Urinary bladder (tissue), 4 donors: ENCODE data around the gene UBE2QL1. TPM values are rescaled to one million over a fixed set of nuclear protein-coding genes. Genes with fewer than 3 reads are reported as not detected.

ENCODE experiments used
- DNase-seq: peaks from one replicate; pipeline ENCODE4 v3.0.0-alpha.2; 2015; ENCODE audit errors: extremely low spot score
- H3K27ac ChIP-seq: one replicate; pipeline ENCODE4 v1.5.1; 2013; ENCODE audit warnings: low read depth, mild to moderate bottlenecking, moderate library complexity
- H3K36me3 ChIP-seq: one replicate; pipeline ENCODE4 v1.6.1; 2013; ENCODE audit warnings: mild to moderate bottlenecking, moderate library complexity; ENCODE audit not compliant: insufficient read depth
- H3K4me1 ChIP-seq: one replicate; pipeline ENCODE4 v1.6.1; 2013; ENCODE audit warnings: mild to moderate bottlenecking, moderate library complexity; ENCODE audit not compliant: insufficient read depth
- H3K4me3 ChIP-seq: one replicate; pipeline ENCODE4 v1.5.1; 2013; ENCODE audit warnings: low read depth, low read length
- WGBS: extraction: QIAGEN DNeasy Blood & Tissue Kit; methylation state at CpG from one replicate; pipeline ENCODE4 v1.1.7; 2013; 5-methylcytosine and 5-hydroxymethylcytosine counted together
- polyA plus RNA-seq: library from polyadenylated mRNA; stranded (reverse); fragments of 200-250 nt; gene quantifications from one replicate; pipeline ENCODE4 v1.2.3, GENCODE V29; 2013
- total RNA-seq: library from RNA; depleted of rRNA; stranded (reverse); fragments of >200 nt; gene quantifications from one replicate; pipeline ENCODE4 v1.2.3, GENCODE V29; 2014
- donor health status: healthy with polysubstance abuse.
- donor health status: healthy.

Gene UBE2QL1
- total and polyA plus RNA-seq, 2 donors = 0.46 to 0.48 TPM

DNA sequence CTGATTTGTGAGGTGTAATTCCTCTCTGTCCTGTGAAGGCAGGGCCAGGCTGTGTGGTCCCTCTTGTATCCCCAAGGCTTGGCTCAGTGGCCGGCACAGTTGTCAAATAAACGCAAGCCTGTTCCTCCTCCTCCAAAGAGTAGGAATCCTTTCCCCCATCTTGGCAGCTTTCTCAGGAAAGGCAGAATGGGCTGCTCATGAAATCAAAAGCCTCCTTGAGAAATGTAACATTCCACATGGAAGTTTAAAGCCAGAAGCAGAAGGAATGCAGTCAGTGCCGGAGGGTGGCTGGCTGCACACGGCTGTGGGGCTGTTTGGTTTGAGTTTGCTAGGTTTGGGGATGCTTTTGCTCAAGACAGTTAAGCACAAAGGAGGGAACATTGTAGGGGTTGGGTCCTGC is 35.8 kb upstream of the UBE2QL1 start:
- Histone ChIP-seq H3K36me3 (no peaks in the 10 kb centered on the region), H3K4me1 (no peaks in the 10 kb centered on the region), H3K4me3 (no peak overlapping the region), H3K27ac (no peak overlapping the region)
- 39% methylated on average over 4 of the region's 4 CpGs for WGBS
- DNase-seq = no peak

DNA sequence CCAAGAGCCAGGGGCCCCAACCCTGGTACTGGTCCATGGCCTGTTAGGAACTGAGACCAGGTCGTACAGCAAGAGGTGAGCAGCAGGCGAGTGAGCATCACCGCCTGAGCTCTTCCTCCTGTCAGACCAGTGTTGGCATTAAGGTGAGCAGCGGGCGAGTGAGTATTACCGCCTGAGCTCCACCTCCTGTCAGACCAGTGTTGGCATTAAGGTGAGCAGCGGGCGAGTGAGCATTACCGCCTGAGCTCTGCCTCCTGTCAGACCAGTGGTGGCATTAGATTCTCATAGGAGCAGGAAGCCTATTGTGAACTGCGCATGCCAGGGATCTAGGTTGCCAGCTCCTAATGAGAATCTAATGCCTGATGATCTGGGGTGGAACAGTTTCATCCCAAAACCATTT is 31.0 kb upstream of the UBE2QL1 start:
- no peak for DNase-seq
- H3K36me3 ChIP-seq = no peaks in the 10 kb centered on the region
- no peak overlapping the region for H3K4me3 ChIP-seq
- 93% methylated on average over 10 of the region's 10 CpGs for WGBS
- no peak overlapping the region for H3K27ac ChIP-seq
- H3K4me1 ChIP-seq = no peaks in the 10 kb centered on the region

DNA sequence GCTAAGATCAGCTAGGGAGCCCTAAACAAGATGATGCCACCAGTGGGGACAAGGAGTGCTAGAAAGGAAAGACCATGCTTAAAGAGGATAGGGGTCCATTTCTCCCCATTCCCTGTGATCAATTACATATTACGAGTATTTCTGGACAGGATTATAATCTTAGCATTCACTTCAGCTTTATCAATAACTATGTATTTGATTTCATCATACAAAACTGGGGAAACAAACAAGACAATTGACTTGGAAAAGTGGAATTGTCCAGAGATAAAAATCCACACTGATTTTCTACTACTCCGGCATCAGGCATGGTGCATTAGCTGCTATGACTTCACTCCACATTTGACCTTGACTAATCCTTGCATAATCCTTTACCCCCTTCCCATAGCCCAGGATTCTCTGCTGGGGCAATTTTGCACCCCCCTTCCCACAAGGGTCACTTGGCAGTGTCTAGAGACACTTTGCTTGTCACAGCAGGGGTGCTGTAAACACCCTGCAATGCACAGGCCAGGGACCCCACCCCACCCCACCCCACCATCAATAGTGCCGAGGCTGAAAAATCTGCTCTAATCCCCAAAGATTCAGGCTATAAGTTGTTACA is 29.9 kb upstream of the UBE2QL1 start:
- no peak for DNase-seq
- Histone ChIP-seq H3K36me3 (no peaks in the 10 kb centered on the region), H3K27ac (no peak overlapping the region), H3K4me3 (no peak overlapping the region), H3K4me1 (no peaks in the 10 kb centered on the region)
- 66% methylated on average over 3 of the region's 3 CpGs for WGBS

DNA sequence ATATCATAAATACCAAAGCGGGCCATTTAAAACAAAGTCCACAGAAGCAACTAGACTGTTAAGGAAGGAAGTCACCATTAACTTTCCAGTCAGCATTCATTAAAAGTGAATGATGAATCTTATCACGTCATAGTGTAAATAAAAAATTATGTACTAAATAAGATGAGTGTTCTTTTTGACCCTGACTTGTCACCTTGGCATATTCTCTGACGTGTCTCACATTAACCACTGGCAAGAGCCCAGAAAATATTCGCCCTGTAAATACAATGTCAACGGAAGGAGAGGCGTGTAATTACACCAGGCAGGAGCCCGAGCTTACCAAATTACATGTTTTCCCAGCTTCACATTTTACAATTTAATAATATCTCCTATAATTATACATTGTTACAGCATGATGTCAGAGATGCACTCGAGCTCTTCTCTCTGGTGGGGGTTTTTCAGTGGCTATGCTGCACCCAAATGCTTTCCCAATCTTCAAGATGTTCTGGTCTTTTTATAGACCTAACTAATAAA is 29.3 kb upstream of the UBE2QL1 start:
- H3K4me1 ChIP-seq = no peaks in the 10 kb centered on the region
- WGBS = 37% methylated on average over 8 of the region's 8 CpGs
- no peaks in the 10 kb centered on the region for H3K36me3 ChIP-seq
- DNase-seq = no peak
- no peak overlapping the region for H3K4me3 ChIP-seq
- H3K27ac ChIP-seq = no peak overlapping the region

DNA sequence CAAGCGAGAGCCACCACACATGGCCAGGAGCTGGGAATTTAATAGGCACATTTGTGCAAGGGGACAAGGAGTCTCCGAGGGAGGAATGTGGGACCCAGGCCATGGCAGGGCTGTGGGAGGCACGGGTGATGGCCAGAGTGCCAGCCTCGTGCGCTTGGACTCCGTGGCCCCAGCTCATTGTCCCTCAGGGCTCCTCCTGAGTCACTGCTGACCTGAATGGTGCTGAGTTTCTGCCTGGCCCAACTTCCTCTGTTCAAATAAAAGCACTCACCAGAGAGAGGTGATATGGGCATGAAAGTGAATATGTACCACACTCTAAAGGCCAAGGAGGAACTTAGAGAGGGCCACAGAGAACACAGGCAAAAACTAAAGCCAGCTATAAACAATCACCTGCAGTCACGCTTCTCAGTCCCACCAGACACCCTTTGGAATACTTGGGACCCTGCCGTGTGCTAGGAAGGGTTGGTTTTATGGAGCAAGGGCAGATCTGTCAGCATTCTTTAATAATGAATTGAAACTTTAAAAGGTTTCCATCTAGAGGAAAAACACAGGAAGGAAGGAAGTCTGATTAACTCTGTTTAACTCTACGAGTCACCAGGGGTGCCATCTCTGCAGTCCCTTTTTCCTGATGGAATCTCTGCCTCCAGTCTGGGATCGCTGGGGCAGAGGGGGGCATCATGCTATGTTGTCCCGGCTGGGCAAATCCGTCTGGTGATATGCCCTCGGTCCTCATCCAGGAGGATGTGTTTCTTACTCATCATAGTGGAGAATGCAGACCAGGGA is 25.1 kb upstream of the UBE2QL1 start:
- no peak overlapping the region for H3K27ac ChIP-seq
- H3K4me3 ChIP-seq = no peak overlapping the region
- no peaks in the 10 kb centered on the region for H3K36me3 ChIP-seq
- H3K4me1 ChIP-seq = no peaks in the 10 kb centered on the region
- no peak for DNase-seq
- 75% methylated on average over 13 of the region's 13 CpGs for WGBS

DNA sequence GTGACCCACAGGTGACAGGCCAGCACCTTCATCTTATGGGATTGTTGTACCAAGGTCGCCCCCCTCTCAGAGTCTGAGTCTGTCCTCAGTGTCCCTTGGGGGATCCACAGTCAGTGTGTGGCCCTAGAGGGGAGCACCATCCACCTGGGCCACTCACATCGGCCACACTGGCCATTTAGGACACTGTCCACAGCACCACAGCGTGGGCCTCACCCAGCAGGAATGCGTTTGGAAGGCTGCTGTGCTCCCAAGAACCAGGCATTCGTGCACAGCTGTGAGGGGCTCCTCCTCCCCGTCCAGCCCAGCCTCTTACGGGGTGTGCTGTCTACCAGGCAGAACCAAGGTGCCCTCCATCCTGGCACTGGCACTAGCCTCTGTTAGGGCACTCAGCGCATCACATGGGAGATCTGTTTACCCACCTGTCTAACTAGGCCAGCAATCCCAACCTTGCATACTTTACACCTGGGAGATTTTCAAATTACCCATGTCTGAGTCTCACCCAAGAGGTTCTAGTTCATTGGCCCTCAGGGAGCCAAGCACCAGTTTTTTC is 24.5 kb upstream of the UBE2QL1 start:
- Histone ChIP-seq H3K4me1 (no peaks in the 10 kb centered on the region), H3K36me3 (no peaks in the 10 kb centered on the region), H3K4me3 (no peak overlapping the region), H3K27ac (no peak overlapping the region)
- WGBS = 75% methylated on average over 8 of the region's 8 CpGs
- DNase-seq = no peak

DNA sequence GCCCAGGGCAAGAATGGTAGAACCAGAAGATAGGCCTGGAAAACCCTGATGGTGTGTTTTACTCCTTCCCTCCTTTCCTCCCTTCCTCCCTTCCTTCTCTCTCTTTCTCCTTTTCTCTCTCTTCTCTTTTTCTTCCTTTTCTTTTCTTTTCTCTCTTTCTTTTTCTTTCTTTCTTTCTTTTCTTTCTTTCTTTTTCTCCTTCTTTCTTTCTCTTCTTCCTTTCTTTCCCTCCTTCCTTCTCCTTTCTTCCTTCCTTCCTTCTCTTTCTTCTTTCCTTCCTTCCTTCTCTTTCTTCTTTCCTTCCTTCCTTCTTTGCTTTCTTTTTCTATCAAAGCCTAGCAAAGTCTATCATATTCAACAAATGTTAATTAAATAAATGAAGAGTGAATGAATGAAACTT is 24.0 kb upstream of the UBE2QL1 start:
- Histone ChIP-seq H3K36me3 (no peaks in the 10 kb centered on the region), H3K4me1 (no peaks in the 10 kb centered on the region), H3K27ac (no peak overlapping the region), H3K4me3 (no peak overlapping the region)
- DNase-seq = no peak

DNA sequence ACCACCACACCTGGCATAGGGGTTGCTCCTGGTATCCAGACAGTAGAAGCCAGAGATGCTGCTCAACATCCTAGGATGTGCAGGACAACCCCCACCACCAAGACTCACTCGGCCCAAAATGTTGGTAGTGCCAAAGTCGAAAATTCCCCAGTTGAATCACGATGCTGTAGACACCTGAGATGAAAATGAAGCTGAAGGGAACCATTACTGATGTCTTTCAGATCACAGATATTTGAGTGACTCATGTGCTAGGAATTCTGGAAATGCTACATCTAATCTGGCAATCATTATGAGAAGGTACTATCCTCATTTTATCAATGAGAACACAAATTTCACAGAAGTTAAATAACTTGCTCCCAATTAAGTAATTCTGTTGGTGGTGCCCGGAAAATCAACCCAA is 21.0 kb upstream of the UBE2QL1 start:
- no peak for DNase-seq
- Histone ChIP-seq H3K36me3 (no peaks in the 10 kb centered on the region), H3K27ac (no peak overlapping the region), H3K4me1 (no peaks in the 10 kb centered on the region), H3K4me3 (no peak overlapping the region)
- WGBS = 81% methylated on average over 4 of the region's 4 CpGs

DNA sequence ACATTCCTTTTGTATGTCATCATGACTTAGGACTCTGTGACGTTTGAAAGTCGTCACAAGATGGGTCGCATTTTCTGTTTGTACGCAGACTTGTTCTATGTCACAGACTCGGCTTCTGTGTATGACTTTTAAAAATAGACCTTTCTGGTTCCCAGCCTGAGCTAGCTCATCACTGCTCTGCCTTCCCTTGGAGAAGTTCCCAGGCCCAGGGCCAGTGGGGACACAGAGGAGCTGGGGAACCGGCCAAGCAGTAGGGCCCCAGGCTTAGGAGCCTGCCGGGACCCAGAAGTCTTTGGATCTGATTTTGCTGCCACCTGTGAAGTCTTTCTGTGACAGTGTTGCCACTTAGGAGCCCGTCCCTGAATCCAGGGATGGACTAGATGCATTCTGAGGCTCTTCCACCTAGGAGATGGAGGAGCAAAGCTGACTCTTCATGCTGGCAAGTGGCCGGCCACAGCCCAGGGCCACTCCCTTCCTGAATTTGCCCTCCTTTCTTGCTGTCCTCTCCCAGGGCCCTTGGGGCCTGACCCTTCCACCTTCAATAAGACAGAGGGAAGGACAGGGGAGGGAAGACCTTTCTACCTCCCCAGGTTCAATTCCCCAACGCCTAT is 18.1 kb upstream of the UBE2QL1 start:
- Histone ChIP-seq H3K27ac (no peak overlapping the region), H3K36me3 (no peaks in the 10 kb centered on the region), H3K4me1 (no peaks in the 10 kb centered on the region), H3K4me3 (no peak overlapping the region)
- 59% methylated on average over 10 of the region's 10 CpGs for WGBS
- no peak for DNase-seq

DNA sequence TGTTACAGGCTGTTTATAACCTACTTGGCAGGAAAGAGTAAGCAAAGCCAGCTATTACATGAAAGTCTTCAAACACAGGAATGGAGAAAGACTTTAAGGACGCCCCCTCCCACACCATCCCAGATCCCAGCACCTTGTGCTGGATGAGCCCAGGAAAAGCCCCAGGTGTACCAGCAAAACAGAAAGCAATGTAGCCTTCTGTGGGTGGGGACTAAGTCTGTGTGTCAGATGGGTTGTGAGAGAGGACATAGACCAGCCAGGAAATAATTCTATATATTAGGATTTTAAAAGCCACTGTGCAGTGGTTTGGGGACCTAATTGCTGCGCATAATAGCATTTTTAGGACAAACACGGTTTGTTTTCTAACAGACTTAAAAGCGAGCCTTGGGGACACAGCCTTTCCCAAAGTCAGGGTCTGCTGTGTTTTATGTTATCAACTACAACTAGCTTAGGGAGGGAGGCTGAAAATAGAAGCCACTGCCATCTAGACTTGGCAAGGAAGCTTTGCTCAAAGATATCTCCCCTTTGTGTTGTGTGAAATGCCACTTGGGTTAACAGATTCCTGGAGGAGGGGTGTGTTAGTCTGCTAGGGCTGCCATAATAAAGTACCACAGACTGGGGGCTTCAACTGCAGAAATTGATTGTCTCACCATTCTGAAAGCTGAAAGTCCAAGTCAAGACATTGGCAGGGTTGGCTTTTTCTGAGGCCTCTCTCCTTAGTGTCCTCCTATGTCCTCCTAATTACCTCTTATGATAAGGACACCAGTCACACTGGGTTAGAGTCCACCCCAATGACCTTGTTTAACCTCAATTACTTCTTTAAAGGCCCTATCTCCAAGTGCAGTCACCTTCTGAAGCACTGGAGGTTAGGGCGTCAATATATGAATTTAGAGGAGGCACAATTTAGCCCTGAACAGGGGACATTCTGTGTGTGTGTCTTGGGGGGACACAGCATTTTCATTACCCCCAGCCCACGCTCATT is 17.2 kb upstream of the UBE2QL1 start:
- no peak overlapping the region for H3K4me3 ChIP-seq
- 71% methylated on average over 6 of the region's 6 CpGs for WGBS
- DNase-seq = no peak
- no peaks in the 10 kb centered on the region for H3K36me3 ChIP-seq
- H3K4me1 ChIP-seq = no peaks in the 10 kb centered on the region
- no peak overlapping the region for H3K27ac ChIP-seq

DNA sequence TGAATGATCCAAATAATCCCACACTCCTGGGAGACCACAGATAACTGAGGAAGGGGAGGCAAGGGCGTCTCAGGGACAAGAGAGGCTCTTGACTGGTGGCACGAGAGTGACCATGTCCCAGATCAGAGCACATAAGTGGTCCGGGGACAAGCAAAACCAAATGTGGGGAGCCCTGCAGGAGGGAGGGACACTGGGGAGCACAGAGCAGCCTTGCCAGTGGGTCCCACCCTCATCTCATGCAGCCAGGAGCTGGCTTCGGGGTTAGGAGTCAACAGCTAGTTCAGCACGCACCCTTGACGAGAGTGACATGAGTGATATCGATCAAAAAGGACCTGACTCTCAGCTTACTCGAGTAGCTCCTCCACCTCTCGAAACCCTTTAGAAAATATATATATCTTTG is 16.5 kb upstream of the UBE2QL1 start:
- WGBS = 79% methylated on average over 9 of the region's 9 CpGs

DNA sequence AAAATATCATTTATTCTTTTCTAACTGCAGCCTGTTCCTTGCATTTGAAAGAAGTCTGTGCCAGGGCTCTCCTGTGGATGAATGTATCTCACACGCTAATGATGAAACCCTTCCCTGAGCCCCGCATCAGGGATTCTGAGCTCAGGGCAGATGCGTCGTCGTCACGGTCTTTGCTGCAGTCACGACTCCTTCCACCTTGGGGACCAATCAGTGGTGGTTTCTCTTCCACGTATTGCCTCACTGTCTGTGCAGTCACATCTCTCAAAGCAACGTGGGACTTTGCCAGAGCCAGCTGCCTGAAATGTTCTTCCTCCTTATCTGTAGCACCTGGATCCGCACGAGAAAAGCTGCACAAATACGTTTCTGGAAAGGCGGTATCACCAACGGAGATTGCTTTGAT is 13.9 kb upstream of the UBE2QL1 start:
- no peak overlapping the region for H3K27ac ChIP-seq
- H3K4me1 ChIP-seq = no peaks in the 10 kb centered on the region
- H3K36me3 ChIP-seq = no peaks in the 10 kb centered on the region
- no peak overlapping the region for H3K4me3 ChIP-seq
- DNase-seq = no peak
- WGBS = 68% methylated on average over 14 of the region's 14 CpGs

More for the DNA sequence above, 16.5 kb upstream of the UBE2QL1 start:
- DNase-seq = no peak
- Histone ChIP-seq H3K4me3 (no peak overlapping the region), H3K4me1 (no peaks in the 10 kb centered on the region), H3K36me3 (no peaks in the 10 kb centered on the region), H3K27ac (no peak overlapping the region)

DNA sequence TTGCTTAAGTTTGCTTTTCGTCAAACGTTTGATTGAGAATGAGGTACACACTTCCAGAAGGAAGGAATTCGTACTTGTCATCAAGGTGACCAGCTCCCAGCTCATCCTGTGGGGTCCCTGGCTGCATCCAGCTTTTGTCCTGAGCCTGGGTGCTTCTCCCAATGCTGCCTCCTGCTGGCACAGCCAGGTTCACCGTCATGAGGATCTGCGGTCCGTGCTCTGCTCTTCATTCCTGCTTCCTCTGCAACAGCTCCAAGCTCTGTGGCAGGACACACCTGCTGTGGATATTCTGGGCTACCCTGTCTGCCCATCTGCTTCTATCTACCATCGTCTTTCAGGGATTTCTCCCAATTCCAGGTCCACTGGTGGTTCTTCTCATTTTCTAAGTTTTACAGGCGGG is 13.3 kb upstream of the UBE2QL1 start:
- Histone ChIP-seq H3K27ac (no peak overlapping the region), H3K4me1 (no peaks in the 10 kb centered on the region), H3K36me3 (no peaks in the 10 kb centered on the region), H3K4me3 (no peak overlapping the region)
- no peak for DNase-seq
- WGBS = 28% methylated on average over 8 of the region's 8 CpGs
